HepG2 (cell line): Measurements from ENCODE around the gene BCAP29. TPM values are rescaled to one million over a fixed set of nuclear protein-coding genes. Genes with fewer than 3 reads are reported as not detected.

Source experiments
- ATAC-seq: fragments of 200-7000 bp; cut with Tn5 transposase; 3 replicates; pipeline ENCODE4 v1.9.1; 2020; ENCODE audit warnings: mild to moderate bottlenecking, moderate library complexity
- BruUV-seq: library from RNA; stranded (reverse); fragments of 400-500 nt; replicated peaks from 2 replicates; lab custom pipeline; 2021; lab: Mats Ljungman, UMichigan
- CTCF ChIA-PET: fragments of 300-600 bp; formaldehyde crosslinking; extraction: SDS; loops from one replicate; lab custom pipeline; 2021; ENCODE audit warnings: low total read pairs, inconsistent platforms, low intra/inter-chr PET ratio; lab: Yijun Ruan, JAX
- POLR2A ChIA-PET: fragments of 350-600 bp; sonication (Branson Sonifier 250); formaldehyde crosslinking; loops from one replicate; lab custom pipeline; 2020; ENCODE audit warnings: antibody characterized with exemption, inconsistent platforms; lab: Yijun Ruan, JAX
- DNase-seq: peaks from one replicate; pipeline ENCODE4 v3.0.0-alpha.2; 2015; ENCODE audit warnings: low spot score
- FAIRE-seq: peaks from 3 replicates; lab custom pipeline; 2011; peaks lifted over from hg19 to GRCh38; lab: Jason Lieb, UNC
- H2AFZ ChIP-seq: one replicate; pipeline ENCODE4 v1.6.1; 2011; ENCODE audit warnings: low read length, inconsistent platforms
- H3K27ac ChIP-seq: fragments of 300-600 bp; 3 replicates; pipeline ENCODE4 v1.8.0; 2011; ENCODE audit warnings: mixed run types, mild to moderate bottlenecking, mixed read lengths, low read length, inconsistent platforms; ENCODE audit not compliant: insufficient read depth; ENCODE audit errors: extremely low read length
- H3K27me3 ChIP-seq, 2 experiments: fragments of 200-600 bp in 1 of 2; 2 replicates in 1 of 2; 3 replicates in 1 of 2; pipeline versions ENCODE4 v1.6.0 to v1.8.0; 2011; ENCODE audit warnings: low read length in 2 of 2, mild to moderate bottlenecking in 2 of 2, moderate library complexity in 2 of 2, inconsistent platforms in 1 of 2; ENCODE audit not compliant: insufficient read depth in 2 of 2, control insufficient read depth in 1 of 2
- H3K36me3 ChIP-seq, 2 experiments: fragments of 200-600 bp in 1 of 2; replicated peaks in 1 of 2; 2 replicates in 1 of 2; 3 replicates in 1 of 2; pipeline versions ENCODE4 v1.5.1 to v1.8.0; 2011; ENCODE audit warnings: low read length in 2 of 2, inconsistent platforms in 1 of 2; ENCODE audit not compliant: insufficient read depth in 2 of 2, control insufficient read depth in 1 of 2
- H3K4me1 ChIP-seq: 2 replicates; pipeline ENCODE4 v1.5.1; 2012; ENCODE audit warnings: low read length, inconsistent platforms; ENCODE audit not compliant: insufficient read depth
- H3K4me2 ChIP-seq: 2 replicates; pipeline ENCODE4 v1.6.0; 2011; ENCODE audit warnings: low read depth, low read length, inconsistent platforms
- H3K4me3 ChIP-seq, 3 experiments: fragments of 200-600 bp in 1 of 3; sonication (generic), shearing (Covaris generic) in 1 of 3; replicated peaks in 1 of 3; 2 replicates each; pipeline ENCODE4 v1.5.1; 2011 to 2016; ENCODE audit warnings: low read length in 3 of 3, inconsistent platforms in 2 of 3, low read depth in 2 of 3, mild to moderate bottlenecking in 2 of 3, control low read depth in 1 of 3, mixed read lengths in 1 of 3; ENCODE audit not compliant: insufficient read depth in 1 of 3
- H3K79me2 ChIP-seq: one replicate; pipeline ENCODE4 v1.6.1; 2011; ENCODE audit warnings: low read length, inconsistent platforms; ENCODE audit not compliant: insufficient read depth
- H3K9ac ChIP-seq: 2 replicates; pipeline ENCODE4 v1.6.0; 2011; ENCODE audit warnings: mild to moderate bottlenecking, low read depth, low read length, inconsistent platforms; ENCODE audit not compliant: insufficient read depth
- H3K9me3 ChIP-seq: 2 replicates; pipeline ENCODE4 v1.5.1; 2012; ENCODE audit warnings: mild to moderate bottlenecking, low read length
- H4K20me1 ChIP-seq: 2 replicates; pipeline ENCODE4 v1.6.0; 2011; ENCODE audit warnings: inconsistent platforms, mild to moderate bottlenecking, low read length, moderate library complexity; ENCODE audit not compliant: insufficient read depth
- ARHGAP35 ChIP-seq: sonication (generic); formaldehyde crosslinking; IDR thresholded peaks from 2 replicates; pipeline ENCODE4 v1.9.0; 2022; ENCODE audit warnings: mild to moderate bottlenecking, inconsistent platforms, moderate library complexity, missing genetic modification reagents, borderline replicate concordance
- SMC3 ChIP-seq: IDR thresholded peaks from 2 replicates; pipeline ENCODE4 v1.6.1; 2011; ENCODE audit warnings: low read length, improper control_type of control experiment
- ZNF543 ChIP-seq: sonication (generic); formaldehyde crosslinking; IDR thresholded peaks from 2 replicates; pipeline ENCODE4 v1.4.0; 2020; ENCODE audit warnings: mild to moderate bottlenecking, missing genetic modification reagents
- ZNF546 ChIP-seq: sonication (generic); formaldehyde crosslinking; conservative IDR thresholded peaks from 2 replicates; pipeline ENCODE4 v1.8.1; 2023; ENCODE audit warnings: mild to moderate bottlenecking, missing genetic modification reagents
- ZNF768 ChIP-seq: sonication (generic); formaldehyde crosslinking; IDR thresholded peaks from 2 replicates; pipeline ENCODE4 v1.4.0; 2020; ENCODE audit warnings: missing genetic modification reagents
- ZSCAN25 ChIP-seq: sonication (generic); formaldehyde crosslinking; IDR thresholded peaks from 2 replicates; pipeline ENCODE4 v1.8.0; 2022; ENCODE audit warnings: mild to moderate bottlenecking, missing genetic modification reagents
- WGBS: methylation state at CpG from one replicate; pipeline ENCODE4 v1.1.6; 2017; ENCODE audit warnings: low lambda C conversion rate; 5-methylcytosine and 5-hydroxymethylcytosine counted together
- in situ Hi-C: cut with HindIII; loops from 2 replicates; pipeline ENCODE4 v1.10.0; 2017; ENCODE audit warnings: low pct_unique_long_range_greater_than_20kb; ENCODE audit not compliant: extremely low pct_ligation_motif_present
- intact Hi-C: fragments of 100-400 bp; cut with micrococcal nuclease; formaldehyde crosslinking; loops from one replicate; pipeline ENCODE4 v1.10.0; 2022; ENCODE audit not compliant: unreplicated experiment
- polyA plus RNA-seq, 8 experiments: library from polyadenylated mRNA; depleted of rRNA in 3 of 8; stranded (reverse) in 7 of 8; unstranded in 1 of 8; fragments of >200 nt; fragmentation: Illumina TruSeq in 4 of 8; extraction: Trizol in 4 of 8; gene quantifications; 2 replicates each; pipeline versions ENCODE4 v1.2.1 to v1.2.3, GENCODE V29; 2011 to 2016; ENCODE audit warnings: low read depth in 4 of 8, missing spikeins in 1 of 8, mixed read lengths in 1 of 8; ENCODE audit not compliant: insufficient read depth in 1 of 8
- total RNA-seq, 5 experiments: library from RNA; depleted of rRNA; stranded (reverse); fragments of >200 nt; fragmentation: Illumina TruSeq; extraction: Trizol; gene quantifications; 2 replicates each; pipeline ENCODE4 v1.2.3, GENCODE V29; 2016; ENCODE audit warnings: low read depth in 1 of 5
- TF ChIP-seq, protein P1 (sequence below): fragments of 450-650 bp; IDR thresholded peaks from 2 replicates; pipeline ENCODE4 v1.6.1; 2017
- TF ChIP-seq, protein P2 (sequence below): sonication (generic); formaldehyde crosslinking; IDR thresholded peaks from 2 replicates; pipeline ENCODE4 v1.4.0; 2020; ENCODE audit warnings: mild to moderate bottlenecking, missing genetic modification reagents

BCAP29 gene
- total and polyA plus RNA-seq, 2 of the 13 experiments (the other 11 are each of a cell fraction or from before 2014, with no cell fraction given), result 15.3 to 35.6 TPM

DNA sequence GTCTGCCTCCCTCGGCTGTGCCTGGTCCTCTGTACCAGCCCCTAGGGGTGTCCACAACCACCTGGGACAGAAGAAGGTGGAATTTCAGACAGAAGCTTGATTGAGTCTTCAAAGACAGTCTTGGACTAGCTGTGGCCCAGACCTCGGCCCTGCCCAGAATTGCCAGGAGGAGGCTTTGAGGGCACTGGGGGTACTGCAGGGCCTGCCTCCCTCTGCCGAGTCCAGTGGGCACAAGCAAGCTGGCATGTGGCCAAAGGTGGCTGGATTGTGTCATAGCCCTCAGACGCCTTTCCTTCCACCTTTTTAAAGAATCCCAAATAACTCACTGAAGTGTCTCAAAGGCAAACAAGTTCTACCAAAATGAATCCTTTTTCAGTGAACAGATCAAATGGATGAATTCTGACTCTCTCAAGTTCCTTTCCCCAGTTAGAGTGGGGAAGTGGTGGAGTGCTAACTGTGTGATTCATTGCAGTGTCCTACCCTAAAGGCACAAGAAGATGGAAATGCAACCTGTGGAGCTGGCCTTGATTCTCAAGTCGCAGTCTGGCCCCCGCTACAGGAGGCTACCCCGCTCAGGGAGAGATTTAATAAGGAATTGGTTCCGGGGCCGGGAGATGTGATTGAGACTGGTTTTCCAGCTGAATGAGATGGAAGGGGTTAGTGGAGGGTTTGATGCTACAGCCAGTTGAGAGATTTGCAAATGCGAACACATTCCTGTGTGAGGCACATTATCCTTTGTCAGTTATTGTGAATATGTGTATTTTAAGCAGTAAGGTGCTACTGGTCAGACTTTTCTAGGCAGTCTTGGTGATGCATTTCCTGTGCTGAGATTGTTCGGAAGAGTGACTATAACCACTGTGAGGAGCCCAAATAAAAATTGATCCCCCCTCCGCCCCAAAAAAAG lies 51.8 kb downstream of the BCAP29 start:
- no peak for TF ChIP-seq SMC3
- in situ Hi-C loops (no loop called here), intact Hi-C loops (no loop called here)
- CTCF ChIA-PET, result no interaction called here
- no peaks in the 10 kb centered on the region for H3K79me2 ChIP-seq
- WGBS, result 82% methylated on average over 11 of the region's 12 CpGs
- POLR2A ChIA-PET, result no interaction called here
- H3K27ac ChIP-seq, result no peak overlapping the region
- no peaks in the 10 kb centered on the region for H3K4me1 ChIP-seq
- no peak overlapping the region for H3K4me2 ChIP-seq
- FAIRE-seq (no peak), ATAC-seq (peak; percentile 37; the same call in 1 of the 3 replicates), DNase-seq (no peak)
- H3K9ac ChIP-seq, result no peak overlapping the region
- no peak overlapping the region for H2AFZ ChIP-seq
- no peaks in the 10 kb centered on the region for H3K27me3 ChIP-seq
- no peak overlapping the region for H3K4me3 ChIP-seq
- no peaks in the 10 kb centered on the region for H3K9me3 ChIP-seq
- no TSS peak for BruUV-seq
- H3K36me3 ChIP-seq, result no peaks in the 10 kb centered on the region
- no peaks in the 10 kb centered on the region for H4K20me1 ChIP-seq

DNA sequence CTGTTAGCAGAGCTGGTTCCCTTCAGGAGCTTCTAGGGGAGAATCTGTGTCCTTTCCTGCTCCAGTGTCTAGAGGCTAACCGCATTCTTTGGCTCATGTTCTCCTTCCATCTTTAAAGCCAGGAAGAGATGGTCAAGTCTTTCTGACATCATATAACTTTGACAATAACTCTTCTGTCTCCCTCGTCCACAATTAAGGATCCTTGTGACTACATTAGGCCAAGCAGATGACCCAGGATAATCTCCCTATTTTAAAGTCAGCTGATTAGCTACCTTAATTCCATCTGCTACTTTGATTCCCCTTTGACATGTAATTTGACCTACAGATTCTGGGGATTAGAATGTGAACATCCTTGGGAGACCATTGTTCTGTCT lies 52.4 kb downstream of the BCAP29 start:
- ATAC-seq (no peak), FAIRE-seq (no peak), DNase-seq (no peak)
- in situ Hi-C loops, result no loop called here
- Histone ChIP-seq H3K36me3 (no peaks in the 10 kb centered on the region), H3K27me3 (no peaks in the 10 kb centered on the region), H3K9ac (no peak overlapping the region), H3K4me2 (no peak overlapping the region), H3K4me3 (no peak overlapping the region), H2AFZ (no peak overlapping the region), H3K79me2 (no peaks in the 10 kb centered on the region), H3K9me3 (no peaks in the 10 kb centered on the region), H4K20me1 (no peaks in the 10 kb centered on the region), H3K27ac (no peak overlapping the region), H3K4me1 (no peaks in the 10 kb centered on the region)
- POLR2A ChIA-PET, result no interaction called here
- WGBS, result 88% methylated on average over 2 of the region's 2 CpGs
- BruUV-seq, result no TSS peak
- TF ChIP-seq ZNF546 (CRISPR knock-in tag) (no peak), ZNF543 (no peak), ARHGAP35 (CRISPR knock-in tag) (no peak), ZSCAN25 (CRISPR knock-in tag) (no peak), ZNF768 (no peak)
- TF ChIP-seq, protein P1, sequence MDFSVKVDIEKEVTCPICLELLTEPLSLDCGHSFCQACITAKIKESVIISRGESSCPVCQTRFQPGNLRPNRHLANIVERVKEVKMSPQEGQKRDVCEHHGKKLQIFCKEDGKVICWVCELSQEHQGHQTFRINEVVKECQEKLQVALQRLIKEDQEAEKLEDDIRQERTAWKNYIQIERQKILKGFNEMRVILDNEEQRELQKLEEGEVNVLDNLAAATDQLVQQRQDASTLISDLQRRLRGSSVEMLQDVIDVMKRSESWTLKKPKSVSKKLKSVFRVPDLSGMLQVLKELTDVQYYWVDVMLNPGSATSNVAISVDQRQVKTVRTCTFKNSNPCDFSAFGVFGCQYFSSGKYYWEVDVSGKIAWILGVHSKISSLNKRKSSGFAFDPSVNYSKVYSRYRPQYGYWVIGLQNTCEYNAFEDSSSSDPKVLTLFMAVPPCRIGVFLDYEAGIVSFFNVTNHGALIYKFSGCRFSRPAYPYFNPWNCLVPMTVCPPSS, result no peak
- TF ChIP-seq, protein P2, sequence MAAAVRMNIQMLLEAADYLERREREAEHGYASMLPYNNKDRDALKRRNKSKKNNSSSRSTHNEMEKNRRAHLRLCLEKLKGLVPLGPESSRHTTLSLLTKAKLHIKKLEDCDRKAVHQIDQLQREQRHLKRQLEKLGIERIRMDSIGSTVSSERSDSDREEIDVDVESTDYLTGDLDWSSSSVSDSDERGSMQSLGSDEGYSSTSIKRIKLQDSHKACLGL, result no peak
- CTCF ChIA-PET, result no interaction called here
- intact Hi-C loops, result no loop called here
